Muscle of leg (tissue), 16 donors: ENCODE measurements around the gene ANKH. TPM values are rescaled to one million over a fixed set of nuclear protein-coding genes. Genes with fewer than 3 reads are reported as not detected.
"Not testable (repeated sequence)": the region's sequence is repeated elsewhere in the genome, so short reads cannot be mapped to it uniquely, and the experiment has no call there.

Experiments used
- DNase-seq: peaks from one replicate; pipeline ENCODE4 v3.0.0; 2013
- H3K27ac ChIP-seq: one replicate; pipeline ENCODE4 v1.5.1; 2013; ENCODE audit warnings: mild to moderate bottlenecking, low read length, control low read depth
- H3K27me3 ChIP-seq: one replicate; pipeline ENCODE4 v1.6.1; 2013; ENCODE audit warnings: low read length; ENCODE audit not compliant: control insufficient read depth, insufficient read depth
- H3K36me3 ChIP-seq: one replicate; pipeline ENCODE4 v1.6.1; 2013; ENCODE audit warnings: low read length; ENCODE audit not compliant: control insufficient read depth, insufficient read depth
- H3K4me1 ChIP-seq: one replicate; pipeline ENCODE4 v1.6.1; 2013; ENCODE audit warnings: low read length; ENCODE audit not compliant: control insufficient read depth, insufficient read depth
- H3K4me3 ChIP-seq: one replicate; pipeline ENCODE4 v1.5.1; 2013; ENCODE audit warnings: low read length, control low read depth
- H3K9me3 ChIP-seq: replicated peaks from 2 replicates; pipeline ENCODE4 v1.6.1; 2013; ENCODE audit warnings: low read depth, low read length; ENCODE audit not compliant: control insufficient read depth
- WGBS: methylation state at CpG from one replicate; pipeline ENCODE4 v1.1.5; 2013; ENCODE audit warnings: missing lambda C conversion rate; ENCODE audit not compliant: insufficient coverage; 5-methylcytosine and 5-hydroxymethylcytosine counted together
- long read RNA-seq, 11 donors: transcript quantifications; one replicate each; lab custom pipeline, GENCODE V29; 2026
- polyA plus RNA-seq, 8 donors: library from polyadenylated mRNA; unstranded; fragments of 120-200 nt; gene quantifications; one replicate each; pipeline versions ENCODE4 v1.2.1 to v1.2.3, GENCODE V29; 2013; ENCODE audit warnings: inconsistent platforms in 1 of 8, low replicate concordance in 1 of 8; ENCODE audit not compliant: insufficient read length in 8 of 8, insufficient read depth in 1 of 8
- total RNA-seq: library from RNA; stranded (reverse); fragments of 120-200 nt; gene quantifications from one replicate; pipeline ENCODE4 v1.2.4, GENCODE V29; 2013

ANKH gene
- total RNA-seq (15.4 TPM), polyA plus RNA-seq (10 to 100 TPM; 14.8 to 22.2 (median 17.0) TPM)
- long read RNA-seq, donor 1: 0 reads
- long read RNA-seq, donor 2: 0 reads
- long read RNA-seq, donor 3, full-length matches to known transcripts: 2 of 2 reads
- long read RNA-seq, donor 3, partial matches to known transcripts: 0 of 2 reads
- long read RNA-seq, donor 3, other reads (novel, unspliced or antisense): 0 of 2 reads
- long read RNA-seq, donor 4: 0 reads
- long read RNA-seq, donor 5, full-length matches to known transcripts: 5 of 16 reads
- long read RNA-seq, donor 5, partial matches to known transcripts: 11 of 16 reads
- long read RNA-seq, donor 5, other reads (novel, unspliced or antisense): 0 of 16 reads
- long read RNA-seq, donor 6, full-length matches to known transcripts: 4 of 4 reads
- long read RNA-seq, donor 6, partial matches to known transcripts: 0 of 4 reads
- long read RNA-seq, donor 6, other reads (novel, unspliced or antisense): 0 of 4 reads
- long read RNA-seq, donor 7, full-length matches to known transcripts: 3 of 3 reads
- long read RNA-seq, donor 7, partial matches to known transcripts: 0 of 3 reads
- long read RNA-seq, donor 7, other reads (novel, unspliced or antisense): 0 of 3 reads
- long read RNA-seq, donor 8, full-length matches to known transcripts: 2 of 2 reads
- long read RNA-seq, donor 8, partial matches to known transcripts: 0 of 2 reads
- long read RNA-seq, donor 8, other reads (novel, unspliced or antisense): 0 of 2 reads
- long read RNA-seq, donor 9: 0 reads
- long read RNA-seq, donor 10, full-length matches to known transcripts: 2 of 2 reads
- long read RNA-seq, donor 10, partial matches to known transcripts: 0 of 2 reads
- long read RNA-seq, donor 10, other reads (novel, unspliced or antisense): 0 of 2 reads
- long read RNA-seq, donor 11, full-length matches to known transcripts: 2 of 2 reads
- long read RNA-seq, donor 11, partial matches to known transcripts: 0 of 2 reads
- long read RNA-seq, donor 11, other reads (novel, unspliced or antisense): 0 of 2 reads

- DNase-seq: peak; percentile 94
- Histone ChIP-seq H3K4me3 (peak within 1 kb of the TSS; percentile 67), H3K27ac (peak within 1 kb of the TSS; percentile 75), H3K36me3 (no peaks in the 10 kb centered on the region), H3K9me3 (no peaks in the 10 kb centered on the region), H3K4me1 (peaks cover 12% of the 10 kb centered on the region), H3K27me3 (peaks cover 21% of the 10 kb centered on the region)
- under 1% methylated on average over 105 of the region's 115 CpGs for WGBS
Observed at GRCh38 chr5:14871214-14872069, at the start of gene ANKH. Gene ANKH (minus strand): TSS chr5:14871778. CDS start chr5:14871447, 331 bp downstream.

GRCh38 chr5:14920121-14920520 lies 48.5 kb upstream of the ANKH start:
- WGBS: no CpG with 5 or more reads among the region's 3 CpGs
- H3K9me3 ChIP-seq: no peaks in the 10 kb centered on the region
- H3K27ac ChIP-seq: no peak overlapping the region
- H3K4me1 ChIP-seq: peaks cover 4% of the 10 kb centered on the region
- H3K27me3 ChIP-seq: no peaks in the 10 kb centered on the region
- H3K36me3 ChIP-seq: no peaks in the 10 kb centered on the region
- no peak for DNase-seq
- H3K4me3 ChIP-seq: no peak overlapping the region

DNA sequence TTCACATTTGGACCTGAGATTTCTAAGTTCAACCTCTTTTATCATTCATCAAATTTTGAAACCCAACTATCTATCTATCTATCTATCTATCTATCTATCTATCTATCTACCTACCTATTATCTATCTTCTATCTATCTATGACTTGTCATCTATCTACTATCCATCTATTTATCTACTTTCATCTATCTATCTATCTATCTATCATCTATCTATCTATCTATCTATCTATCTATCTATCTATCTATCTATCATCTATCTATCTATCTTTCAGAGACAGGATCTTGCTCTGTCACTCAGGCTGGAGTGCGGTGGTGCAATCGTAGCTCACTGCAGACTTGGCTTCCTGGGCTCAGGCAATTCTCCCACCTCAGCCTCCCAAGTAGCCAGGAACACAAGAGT lies 47.5 kb upstream of the ANKH start:
- not testable (repeated sequence) for H3K27me3 ChIP-seq, H3K36me3 ChIP-seq, H3K27ac ChIP-seq, H3K4me3 ChIP-seq, DNase-seq, H3K4me1 ChIP-seq, H3K9me3 ChIP-seq
- 100% methylated on average over 2 of the region's 2 CpGs for WGBS

DNA sequence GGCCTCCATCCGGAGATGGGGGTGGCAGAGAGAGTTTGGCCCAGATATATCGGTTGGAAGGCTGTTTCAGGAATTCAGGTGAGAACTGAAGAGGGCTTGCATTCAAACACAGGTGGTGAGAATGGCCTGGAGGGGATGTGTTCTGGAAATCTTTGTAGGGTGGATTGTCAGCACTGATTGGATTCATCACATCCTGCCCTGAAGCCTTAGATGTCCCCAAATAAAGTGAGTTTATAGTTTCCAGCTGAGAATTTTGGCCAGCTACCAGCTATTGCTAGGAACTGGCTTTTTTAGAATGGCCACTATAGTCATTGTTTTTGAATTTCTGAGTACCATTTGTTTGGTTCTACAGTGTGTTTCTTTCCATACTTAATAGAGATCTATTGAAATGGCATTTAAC lies 46.1 kb upstream of the ANKH start:
- H3K4me1 ChIP-seq: peaks cover 4% of the 10 kb centered on the region
- no peaks in the 10 kb centered on the region for H3K9me3 ChIP-seq
- DNase-seq: peak; percentile 85
- WGBS: 34% methylated on average over 2 of the region's 2 CpGs
- H3K4me3 ChIP-seq: no peak overlapping the region
- no peaks in the 10 kb centered on the region for H3K36me3 ChIP-seq
- H3K27ac ChIP-seq: no peak overlapping the region
- H3K27me3 ChIP-seq: no peaks in the 10 kb centered on the region

DNA sequence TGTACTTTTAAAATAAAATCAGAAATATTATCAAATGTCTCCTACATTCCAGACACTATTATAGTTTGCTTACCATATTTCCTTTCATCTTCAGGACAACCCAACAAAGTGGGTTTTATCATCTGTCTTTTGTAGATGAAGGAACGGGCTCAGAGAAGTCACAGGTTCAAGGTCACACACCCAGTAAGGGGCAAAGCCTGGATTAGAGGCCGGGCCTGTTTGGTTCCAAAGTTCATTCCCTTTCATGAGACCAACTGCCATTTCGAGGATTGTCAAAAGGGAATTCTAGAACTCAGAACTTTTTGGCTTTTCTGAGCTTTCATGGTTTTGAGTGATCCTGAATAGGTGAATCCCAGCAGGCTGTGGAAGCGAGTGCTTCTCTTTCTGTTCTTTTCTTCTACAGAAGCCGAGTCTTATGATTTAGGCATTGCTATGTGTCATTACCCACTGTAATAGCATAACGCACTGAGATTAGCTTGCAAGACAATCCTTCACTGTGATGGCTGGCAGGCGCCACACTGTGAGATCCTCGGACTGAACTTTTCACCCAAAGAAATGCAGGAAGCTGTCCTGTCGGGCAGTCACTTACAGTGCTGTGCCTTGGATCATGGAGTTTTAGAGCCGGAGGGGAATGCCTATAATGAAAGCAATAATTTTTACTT lies 43.8 kb upstream of the ANKH start:
- Histone ChIP-seq H3K27me3 (no peaks in the 10 kb centered on the region), H3K27ac (no peak overlapping the region), H3K36me3 (no peaks in the 10 kb centered on the region), H3K4me1 (peaks cover 4% of the 10 kb centered on the region), H3K4me3 (no peak overlapping the region), H3K9me3 (no peaks in the 10 kb centered on the region)
- 72% methylated on average over 6 of the region's 10 CpGs for WGBS
- DNase-seq: no peak

- DNase-seq: no peak
- Histone ChIP-seq H3K27ac (no peak overlapping the region), H3K4me3 (no peak overlapping the region), H3K27me3 (no peaks in the 10 kb centered on the region), H3K9me3 (no peaks in the 10 kb centered on the region), H3K36me3 (no peaks in the 10 kb centered on the region), H3K4me1 (peaks cover 4% of the 10 kb centered on the region)
- 71% methylated on average over 1 of the region's 8 CpGs for WGBS
Observed at GRCh38 chr5:14914623-14915260, 43.2 kb upstream of the ANKH start.

- H3K27ac ChIP-seq: no peak overlapping the region
- no peak for DNase-seq
- H3K4me1 ChIP-seq: peaks cover 4% of the 10 kb centered on the region
- H3K36me3 ChIP-seq: no peaks in the 10 kb centered on the region
- H3K9me3 ChIP-seq: no peaks in the 10 kb centered on the region
- 95% methylated on average over 5 of the region's 7 CpGs for WGBS
- no peak overlapping the region for H3K4me3 ChIP-seq
- no peaks in the 10 kb centered on the region for H3K27me3 ChIP-seq
Observed at GRCh38 chr5:14914193-14914592, 42.6 kb upstream of the ANKH start.

- DNase-seq: no peak
- WGBS: 77% methylated on average over 5 of the region's 5 CpGs
- Histone ChIP-seq H3K27me3 (no peaks in the 10 kb centered on the region), H3K4me3 (no peak overlapping the region), H3K4me1 (peaks cover 5% of the 10 kb centered on the region), H3K9me3 (no peaks in the 10 kb centered on the region), H3K27ac (no peak overlapping the region), H3K36me3 (no peaks in the 10 kb centered on the region)
Observed at GRCh38 chr5:14913096-14913495, 41.5 kb upstream of the ANKH start.

DNA sequence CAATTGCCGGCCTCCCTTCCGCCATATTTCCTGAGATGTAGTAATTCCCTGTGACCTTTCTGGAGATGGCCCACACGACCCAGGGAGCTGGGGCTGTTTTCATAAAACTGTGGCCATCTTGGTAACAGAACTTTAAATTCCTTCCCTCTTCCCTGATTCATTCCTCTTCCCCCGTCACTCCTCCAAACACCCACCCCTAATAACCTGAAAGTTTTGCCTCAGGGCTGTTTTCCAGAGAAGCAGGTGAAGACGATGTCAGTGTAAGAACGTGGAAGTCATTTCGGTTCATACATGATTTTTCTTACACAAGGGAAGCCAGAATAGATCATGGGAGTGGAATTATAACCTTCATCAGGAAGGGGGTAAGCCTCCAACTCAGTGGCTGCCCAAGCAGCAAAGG lies 40.6 kb upstream of the ANKH start:
- no peaks in the 10 kb centered on the region for H3K27me3 ChIP-seq
- no peaks in the 10 kb centered on the region for H3K36me3 ChIP-seq
- no peak for DNase-seq
- H3K4me3 ChIP-seq: no peak overlapping the region
- WGBS: 66% methylated on average over 3 of the region's 7 CpGs
- H3K27ac ChIP-seq: no peak overlapping the region
- peaks cover 2% of the 10 kb centered on the region for H3K4me1 ChIP-seq
- no peaks in the 10 kb centered on the region for H3K9me3 ChIP-seq
